Measurements from ENCODE around the gene LRIT1.

The LRIT1 gene

DNA sequence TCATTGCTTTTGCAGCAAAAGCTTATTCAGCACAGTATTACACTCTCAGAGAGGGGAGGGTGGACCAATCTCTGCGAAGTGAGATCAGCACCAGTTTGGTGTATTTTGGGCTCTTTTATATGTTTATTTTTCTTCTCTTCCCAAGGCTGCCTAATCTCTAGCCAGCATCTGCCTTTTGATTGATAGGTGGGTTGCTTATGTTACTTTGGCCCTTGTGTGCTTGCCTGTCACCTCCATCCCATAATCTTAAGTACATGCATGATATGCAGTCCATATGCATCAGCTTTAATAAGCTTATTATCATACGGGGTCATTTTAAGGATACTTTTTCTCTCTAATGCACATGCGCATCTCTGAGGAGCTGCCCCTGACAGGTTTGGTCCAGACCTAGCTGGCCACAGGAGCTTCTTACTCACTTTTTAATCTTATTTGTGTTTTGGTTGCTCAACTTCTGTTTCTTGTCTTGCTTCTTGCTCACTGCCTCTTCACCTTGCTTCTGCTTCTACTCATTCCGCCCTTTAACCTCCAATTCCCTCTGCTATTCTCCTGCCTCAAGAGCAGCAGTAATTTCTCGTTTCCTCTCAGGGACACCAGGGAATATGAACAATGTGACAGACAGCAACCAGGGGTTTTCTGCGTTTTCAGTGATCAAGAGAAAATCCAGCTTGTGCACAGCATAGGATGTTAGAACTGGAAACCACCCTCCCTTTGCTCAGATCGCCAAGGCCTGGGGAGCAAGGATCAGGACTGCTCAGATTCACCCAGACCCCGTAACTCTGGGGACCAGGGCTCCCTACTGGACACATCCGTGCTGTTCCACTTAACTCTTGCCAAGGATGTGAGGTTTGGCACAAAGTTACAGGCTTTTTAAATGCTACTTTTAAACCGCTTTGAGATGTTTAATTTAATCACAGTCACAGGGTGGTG is 13.5 kb upstream of the LRIT1 start:
- DNase-seq = peak; percentile 20

DNA sequence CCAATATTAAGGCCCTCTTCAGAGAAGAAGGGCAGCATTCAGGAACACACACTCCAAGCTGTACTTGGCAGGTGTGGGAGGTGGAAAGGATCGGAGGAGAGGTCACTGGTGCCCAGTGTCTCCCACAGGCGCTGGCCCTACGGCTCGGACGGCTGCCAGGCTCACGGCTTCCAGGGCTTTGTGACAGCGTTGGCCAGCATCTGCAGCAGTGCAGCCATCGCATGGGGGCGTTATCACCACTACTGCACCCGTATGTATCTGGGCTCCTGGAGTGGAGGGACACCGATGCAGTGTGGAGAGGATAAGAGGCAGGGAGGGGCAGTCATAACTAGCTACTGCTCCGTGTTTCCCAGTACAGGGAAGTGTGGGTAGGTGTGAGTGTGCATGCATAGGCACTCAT is 7.4 kb upstream of the LRIT1 start:
- DNase-seq = no peak

DNA sequence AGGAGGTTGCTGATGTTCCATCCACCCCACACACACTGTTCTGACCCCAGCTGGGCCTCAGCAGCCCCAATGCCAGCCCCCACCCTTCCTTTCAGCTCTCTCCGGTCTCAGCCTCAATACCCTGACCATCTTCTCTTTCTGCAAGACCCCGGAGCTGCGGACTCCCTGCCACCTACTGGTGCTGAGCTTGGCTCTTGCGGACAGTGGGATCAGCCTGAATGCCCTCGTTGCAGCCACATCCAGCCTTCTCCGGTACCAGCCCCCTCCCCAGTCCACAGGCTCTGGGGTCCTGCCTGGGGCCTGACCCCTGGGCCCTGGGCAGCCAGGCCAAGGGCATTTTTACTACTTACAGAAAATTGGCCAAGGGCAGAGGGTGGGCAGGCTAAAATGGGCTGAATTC is 6.2 kb upstream of the LRIT1 start:
- DNase-seq = no peak

DNA sequence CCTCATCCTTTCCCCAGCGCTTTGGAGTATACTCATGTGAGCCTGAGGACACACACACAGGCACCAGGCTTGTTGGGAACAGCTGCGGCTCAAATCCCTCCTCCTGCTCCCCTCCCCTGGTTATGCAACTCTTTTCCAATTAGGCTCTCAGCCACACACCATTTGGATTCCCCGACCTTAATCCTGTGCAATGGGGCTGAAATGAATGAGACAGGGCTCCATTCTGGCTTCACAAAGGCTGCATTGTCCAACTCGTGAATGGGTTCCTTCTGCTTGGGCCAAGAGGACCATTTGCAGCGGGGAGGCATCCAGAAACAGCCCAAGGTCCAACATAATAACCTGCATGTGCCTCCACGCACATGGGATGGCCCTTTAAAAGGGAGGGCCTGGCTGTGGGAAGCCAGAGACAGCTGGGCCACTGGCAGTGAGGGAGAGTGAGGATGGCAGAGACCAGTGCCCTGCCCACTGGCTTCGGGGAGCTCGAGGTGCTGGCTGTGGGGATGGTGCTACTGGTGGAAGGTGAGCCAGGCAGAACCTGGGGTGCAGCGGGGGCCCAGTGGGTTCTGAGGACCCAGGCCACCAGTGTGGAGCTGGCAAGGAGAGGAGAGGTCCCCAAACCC is 3.4 kb upstream of the LRIT1 start, which contains the start of gene RGR:
TSS of gene RGR (plus strand) at position 403 of the 620 bp plus-strand sequence. CDS start at position 441, 38 bp downstream.
- DNase-seq = peak; percentile 95

DNA sequence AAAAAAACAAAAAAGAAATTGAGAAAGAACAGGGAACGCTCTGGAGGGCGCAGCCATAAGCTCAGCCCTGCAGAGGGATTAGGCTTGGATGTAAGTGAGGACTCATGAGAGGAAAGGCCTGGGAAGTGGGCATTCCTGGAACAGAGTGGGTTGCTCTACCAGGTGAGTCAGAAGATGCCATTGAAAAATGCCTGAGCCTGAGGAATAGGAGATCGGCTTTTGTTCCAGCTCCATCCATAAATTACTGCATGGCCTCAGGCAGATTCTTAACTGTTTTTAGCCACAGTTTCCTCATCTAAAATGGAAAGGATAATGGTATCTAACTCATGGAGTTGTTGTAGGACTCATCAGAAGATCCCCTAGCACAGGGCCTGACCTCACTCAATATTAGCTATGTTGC is 2.4 kb upstream of the LRIT1 start:
- no peak for DNase-seq

DNA sequence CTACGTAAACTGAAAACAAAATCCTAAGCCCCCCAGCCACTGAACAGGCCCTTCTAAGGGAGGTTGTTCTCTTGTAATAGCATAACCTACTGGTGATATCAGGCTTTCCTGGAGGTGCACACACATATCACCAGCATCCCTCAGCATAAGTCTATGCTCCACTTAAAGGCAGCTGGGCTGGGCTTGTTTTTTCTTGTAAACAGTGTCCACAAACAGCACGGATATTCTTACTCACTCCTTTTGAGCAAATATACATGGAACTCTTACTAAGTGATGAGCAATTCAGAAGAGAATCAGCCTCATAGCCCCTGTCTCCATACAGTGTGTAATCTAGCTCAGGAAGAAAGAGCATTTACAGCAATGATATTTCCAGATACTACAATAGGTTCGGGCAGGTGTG is 2.4 kb downstream of the LRIT1 start:
- no peak for DNase-seq

DNA sequence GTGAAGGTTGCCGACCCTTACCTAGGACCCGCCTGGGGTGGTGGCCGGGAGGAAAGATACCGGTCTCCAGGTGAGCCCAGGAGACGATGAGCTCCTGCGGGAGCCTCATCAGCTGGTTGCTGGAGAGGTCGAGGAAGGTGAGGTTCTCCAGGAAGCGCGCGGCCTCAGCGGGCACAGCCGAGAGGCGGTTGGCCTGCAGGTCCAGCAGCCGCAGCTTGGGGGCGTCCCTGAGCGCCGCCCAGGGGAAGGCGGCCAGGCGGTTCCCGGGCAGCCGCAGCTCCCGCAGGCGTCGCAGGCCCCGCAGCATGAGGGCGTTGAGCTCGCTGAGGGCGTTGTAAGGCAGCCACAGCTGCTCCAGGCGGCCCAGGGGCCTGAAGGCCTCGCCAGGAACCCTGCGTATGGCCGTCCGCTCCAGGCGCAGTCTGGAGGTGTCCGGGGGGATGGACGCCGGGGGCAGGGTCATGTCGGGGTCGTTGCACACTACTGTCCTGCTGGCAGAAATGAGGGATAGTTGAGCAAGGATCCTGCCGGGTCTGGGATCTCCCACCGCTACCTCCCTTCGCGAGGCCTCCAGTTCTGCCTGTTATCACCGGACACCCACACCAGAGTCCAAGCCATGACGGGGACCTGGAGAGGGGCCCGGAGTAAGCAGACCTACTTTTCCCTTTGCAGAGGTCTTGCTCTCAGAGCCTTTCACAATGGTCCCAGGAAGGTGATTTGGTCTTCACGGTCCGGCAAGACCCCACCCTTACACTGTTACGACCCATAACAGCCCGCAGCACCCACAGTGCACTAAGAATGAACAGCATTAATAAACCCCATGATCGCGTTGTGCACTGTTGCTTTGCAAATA is 3.9 kb downstream of the LRIT1 start:
- peak; percentile 24 for DNase-seq

DNA sequence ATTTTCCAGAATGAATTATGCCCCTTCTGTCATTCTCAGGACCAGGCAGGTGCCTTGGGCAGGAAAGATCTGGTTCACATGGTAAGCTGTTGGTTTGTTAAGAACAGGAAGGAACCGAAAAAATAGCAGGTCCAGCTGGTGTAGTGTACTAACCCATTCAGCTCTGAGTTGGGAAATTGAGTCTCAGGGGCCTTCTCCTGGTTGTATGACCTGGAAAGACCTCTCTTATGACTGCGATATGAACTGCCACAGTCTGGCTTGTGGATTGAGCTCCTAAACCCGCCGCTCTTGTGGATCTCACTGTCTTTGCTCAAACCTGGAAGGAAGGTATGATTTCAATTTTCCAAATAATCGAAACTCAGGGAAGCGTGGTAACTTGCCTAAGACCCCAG is 4.5 kb downstream of the LRIT1 start:
- DNase-seq = no peak

DNA sequence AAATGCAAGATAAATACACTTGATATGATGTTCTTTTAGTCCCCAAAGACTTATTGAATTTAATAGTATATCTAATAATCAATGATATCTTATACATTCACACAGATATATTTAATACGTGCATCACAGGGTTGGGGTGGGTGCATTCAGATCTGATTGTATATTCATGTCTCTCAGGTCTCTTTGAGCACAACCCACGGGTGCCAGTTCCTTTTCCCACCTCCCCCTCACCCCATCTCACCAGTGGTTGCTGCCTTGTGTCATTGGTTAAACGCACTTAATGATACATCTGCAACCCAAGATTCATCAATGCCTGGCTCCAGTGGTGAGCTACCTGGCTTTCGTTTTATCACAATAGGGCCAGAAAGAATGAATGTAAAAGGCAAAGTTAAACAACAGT is 6.2 kb downstream of the LRIT1 start:
- no peak for DNase-seq

DNA sequence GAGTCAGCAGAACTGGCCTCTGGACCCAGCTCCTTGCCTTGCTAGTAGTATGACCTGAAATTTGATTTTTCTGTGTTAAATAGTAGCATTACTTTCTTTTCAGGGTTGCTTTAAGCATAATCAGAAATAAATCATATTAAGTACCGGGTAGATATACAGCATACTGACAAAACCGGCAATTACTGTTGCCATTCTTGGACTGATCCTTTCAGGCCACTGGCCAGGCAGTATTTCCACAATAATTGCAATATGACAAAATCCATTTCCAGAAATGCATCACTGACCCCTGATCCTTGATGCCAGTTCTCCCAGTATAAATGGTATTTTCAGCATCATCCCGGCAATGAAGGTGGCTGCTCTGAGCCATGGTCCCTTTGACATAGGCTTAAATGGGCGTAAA is 6.9 kb downstream of the LRIT1 start:
- DNase-seq = no peak

DNA sequence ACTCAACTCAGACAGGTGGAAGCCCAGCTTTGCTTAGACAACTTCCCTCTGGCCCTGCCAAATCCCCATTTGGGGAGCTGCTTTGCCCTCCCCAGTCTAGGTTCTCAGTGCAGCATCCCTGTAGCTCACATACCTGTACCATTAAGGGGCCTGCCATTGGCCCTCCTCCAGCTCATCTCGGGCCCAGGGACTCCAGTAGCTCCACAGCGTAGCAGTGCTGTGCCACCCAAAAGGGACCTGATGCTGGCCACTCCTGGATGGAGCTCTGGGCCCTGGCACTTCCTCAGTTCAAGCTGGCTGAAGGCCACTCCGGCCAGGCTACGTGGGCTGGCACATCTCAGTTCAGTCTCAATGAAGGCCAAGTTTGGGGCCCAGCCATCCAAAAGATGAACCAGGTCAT is 7.4 kb downstream of the LRIT1 start:
- DNase-seq = no peak

DNA sequence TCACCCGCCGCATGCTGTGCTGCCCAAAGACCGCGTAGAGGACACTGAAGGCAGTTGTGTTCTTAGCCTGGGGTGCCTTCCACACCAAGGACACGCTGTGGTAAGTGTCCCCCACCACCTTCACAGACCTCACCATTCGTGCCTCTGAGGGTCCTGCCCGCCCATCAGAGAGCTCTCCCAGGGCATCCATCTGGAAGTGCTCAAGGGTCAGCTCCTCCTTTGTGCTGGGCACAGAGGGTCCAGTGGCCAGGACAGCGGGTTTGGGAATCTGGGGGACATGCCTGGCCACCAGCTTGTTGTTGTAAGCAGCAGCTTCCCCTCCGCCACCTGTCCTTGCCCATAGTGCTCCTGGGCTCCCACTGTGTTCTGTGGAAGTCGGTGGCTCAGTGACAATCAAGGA is 9.0 kb downstream of the LRIT1 start:
- no peak for DNase-seq

DNA sequence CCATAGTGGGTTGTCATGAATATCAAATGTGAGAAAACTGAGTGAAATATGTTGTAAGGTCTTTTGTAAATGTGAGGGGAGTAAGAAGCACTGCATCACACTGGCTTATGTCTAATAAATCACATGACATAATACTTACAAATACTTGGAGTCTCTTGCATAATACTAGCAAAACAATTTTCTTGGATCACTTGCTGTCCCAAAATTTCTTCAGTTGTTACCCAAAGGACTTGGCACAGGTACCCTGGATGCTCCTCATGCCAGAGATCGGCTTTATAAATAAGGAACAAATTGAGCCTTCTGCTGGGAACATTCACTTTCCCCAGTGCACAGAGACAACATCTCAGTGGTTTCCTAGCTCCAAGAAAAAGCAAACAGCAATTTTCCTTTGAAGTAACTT is 11.0 kb downstream of the LRIT1 start:
- no peak for DNase-seq

DNA sequence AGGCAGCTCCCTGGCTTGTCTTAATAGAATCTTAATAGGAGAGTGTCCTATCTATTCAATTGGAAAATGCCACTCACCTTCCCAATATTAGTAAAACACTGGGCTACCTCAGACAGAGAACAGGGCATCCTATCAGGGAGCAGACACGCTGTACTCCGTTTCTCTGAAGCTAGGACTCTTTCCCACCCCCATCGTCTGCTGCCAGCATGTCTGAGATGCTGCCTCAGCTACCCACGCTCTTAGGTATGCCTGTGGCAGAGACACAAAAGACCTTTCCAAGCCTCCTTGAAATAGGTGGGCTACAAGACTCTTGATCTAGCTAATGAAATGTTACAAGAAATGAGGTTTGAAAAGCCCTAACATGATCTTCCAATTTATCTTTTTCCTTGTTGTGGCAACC is 13.5 kb downstream of the LRIT1 start:
- no peak for DNase-seq

DNA sequence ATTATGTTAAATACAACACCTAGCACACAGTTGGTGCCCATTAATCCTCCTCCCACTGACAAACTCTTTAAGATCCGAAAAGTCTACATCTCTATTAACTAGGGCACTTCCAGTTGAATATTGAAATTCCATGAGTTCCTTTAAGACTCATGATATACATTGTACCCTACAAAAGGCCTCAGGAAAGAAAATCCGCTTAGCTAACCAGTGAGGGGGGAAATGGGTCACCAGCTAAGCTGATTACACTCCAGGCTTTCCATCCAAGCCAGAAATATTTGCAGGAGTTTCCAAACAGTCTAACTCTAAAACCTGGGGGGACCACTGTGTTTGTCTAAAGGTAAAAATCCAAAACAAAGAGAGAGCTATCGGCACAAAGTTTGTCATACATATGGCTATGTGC is 14.7 kb downstream of the LRIT1 start:
- DNase-seq = peak; percentile 44

DNA sequence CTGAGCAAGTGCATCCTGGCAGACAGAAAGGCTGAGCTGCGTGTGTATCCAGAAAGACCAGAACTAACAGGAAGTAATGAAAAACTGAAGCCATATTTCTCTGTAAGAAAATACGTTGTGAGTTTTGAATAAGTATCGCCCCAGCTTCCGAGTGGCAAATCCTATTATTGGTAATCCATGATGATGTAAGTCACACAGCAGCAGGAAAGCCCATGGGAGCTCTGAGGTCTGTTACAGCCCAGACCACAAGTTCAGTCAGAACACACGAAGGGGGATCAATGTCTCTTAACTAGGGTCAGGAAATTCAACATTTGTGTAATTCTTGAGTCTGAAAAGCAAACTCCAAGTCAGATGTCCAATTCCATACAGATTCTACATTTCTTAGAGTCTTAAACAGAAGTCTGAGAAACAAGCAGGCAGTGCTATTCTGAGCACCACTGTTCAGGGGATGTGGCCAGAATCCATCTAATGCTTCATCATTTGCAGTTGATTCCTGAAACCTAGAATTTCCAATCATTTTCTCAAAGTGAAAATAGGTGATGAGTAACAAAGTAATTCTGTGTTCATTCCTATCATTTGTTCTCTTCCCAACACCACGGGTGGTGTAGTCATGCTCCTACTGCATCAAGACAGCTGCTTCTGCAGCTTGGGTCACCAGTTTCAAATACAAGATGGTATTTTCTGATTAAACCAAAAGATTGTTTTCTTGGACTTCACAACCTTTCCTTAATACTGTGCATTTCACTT is 15.7 kb downstream of the LRIT1 start, which contains the start of gene LRIT2:
TSS of gene LRIT2 (minus strand) at position 118 of the 747 bp plus-strand sequence. CDS start at position 94, 24 bp downstream.
- peak; percentile 15 for DNase-seq

DNA sequence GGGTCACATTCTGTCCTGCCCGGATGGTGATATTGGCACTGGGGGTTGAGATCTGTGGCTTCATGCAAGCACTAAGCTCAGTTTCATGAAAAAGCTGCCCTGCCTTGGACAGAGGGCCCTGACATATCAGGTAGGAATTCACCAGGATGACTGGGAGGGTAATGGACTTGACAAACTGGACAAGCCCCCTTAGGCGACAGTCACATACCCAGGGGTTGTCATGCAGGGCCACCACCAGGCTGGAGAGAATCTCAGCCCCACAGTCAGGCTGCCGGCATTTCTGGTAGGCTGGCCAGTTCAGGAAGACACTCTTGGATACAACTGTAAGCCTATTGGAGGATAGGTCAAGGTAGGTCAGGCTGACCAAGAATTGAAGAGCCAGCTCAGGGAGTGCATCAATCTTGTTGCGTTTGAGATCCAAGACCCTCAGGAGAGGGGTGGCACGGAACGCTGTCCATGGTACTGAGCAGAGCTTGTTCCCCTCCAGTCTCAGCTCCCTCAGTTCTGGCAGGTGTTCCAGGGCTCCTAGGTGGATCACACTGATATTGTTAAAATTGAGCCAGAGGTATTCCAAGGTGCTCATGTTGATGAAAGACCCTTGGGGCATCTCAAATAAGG is 16.8 kb downstream of the LRIT1 start:
- DNase-seq = peak; percentile 74

DNA sequence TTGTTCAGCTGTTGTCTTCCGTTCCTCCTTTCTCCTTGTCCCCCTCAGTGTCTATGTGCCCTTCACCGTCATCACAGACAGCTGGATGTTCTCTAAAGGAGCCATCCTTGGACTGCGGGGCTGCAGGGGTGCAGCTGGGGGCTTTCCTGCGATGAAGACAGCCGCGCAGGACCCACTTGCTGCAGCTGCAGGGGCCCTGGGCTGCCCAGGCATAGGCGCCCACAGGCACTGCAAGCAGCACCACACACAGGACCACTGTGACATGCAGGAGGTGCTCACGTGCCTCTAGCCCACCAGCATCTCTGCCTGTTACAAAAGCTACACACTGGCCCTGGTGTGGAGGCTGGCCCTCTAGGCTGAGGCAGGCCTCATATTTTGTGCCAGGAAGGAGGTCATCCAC is 19.4 kb downstream of the LRIT1 start:
- no peak for DNase-seq

DNA sequence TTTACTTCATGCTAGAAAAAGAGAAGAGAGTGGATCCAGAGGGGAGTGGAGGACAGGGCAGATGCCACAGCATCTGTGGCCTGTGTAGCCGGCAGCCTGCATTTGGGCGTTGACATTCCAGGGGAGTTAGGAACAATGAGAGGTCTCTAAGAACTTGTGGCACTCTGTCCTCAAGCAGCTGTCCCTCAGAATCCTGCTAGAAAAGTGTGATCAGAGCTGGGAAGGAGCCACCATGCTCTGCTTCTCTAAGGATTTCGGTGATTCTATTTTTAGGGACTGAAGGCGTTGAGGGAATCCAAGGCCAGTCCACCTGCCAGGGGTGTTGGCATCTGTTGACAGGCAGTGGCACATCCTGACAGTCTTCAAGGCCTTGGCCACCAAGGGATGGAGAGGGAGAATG is 23.6 kb downstream of the LRIT1 start:
- no peak for DNase-seq

DNA sequence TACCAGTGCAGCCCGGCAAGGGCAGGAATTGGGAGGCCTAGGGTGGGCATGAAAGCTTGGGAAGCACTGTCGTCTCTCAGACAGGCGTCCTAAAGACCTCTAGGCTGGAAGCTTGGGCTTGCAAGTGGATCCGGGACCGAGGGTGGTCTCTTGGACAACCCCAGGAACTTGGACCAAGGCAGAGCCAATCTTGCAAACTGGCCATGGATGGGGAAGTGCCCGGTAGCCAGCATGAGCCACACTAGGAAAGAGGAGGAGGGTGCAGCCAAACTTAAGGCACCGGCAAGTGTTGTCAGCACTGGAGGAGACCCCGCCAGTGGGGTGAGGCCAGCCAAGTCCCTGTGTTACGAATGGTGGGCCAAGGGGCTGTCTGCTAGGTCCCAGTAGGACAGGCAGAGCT is 24.5 kb downstream of the LRIT1 start:
- no peak for DNase-seq

DNA sequence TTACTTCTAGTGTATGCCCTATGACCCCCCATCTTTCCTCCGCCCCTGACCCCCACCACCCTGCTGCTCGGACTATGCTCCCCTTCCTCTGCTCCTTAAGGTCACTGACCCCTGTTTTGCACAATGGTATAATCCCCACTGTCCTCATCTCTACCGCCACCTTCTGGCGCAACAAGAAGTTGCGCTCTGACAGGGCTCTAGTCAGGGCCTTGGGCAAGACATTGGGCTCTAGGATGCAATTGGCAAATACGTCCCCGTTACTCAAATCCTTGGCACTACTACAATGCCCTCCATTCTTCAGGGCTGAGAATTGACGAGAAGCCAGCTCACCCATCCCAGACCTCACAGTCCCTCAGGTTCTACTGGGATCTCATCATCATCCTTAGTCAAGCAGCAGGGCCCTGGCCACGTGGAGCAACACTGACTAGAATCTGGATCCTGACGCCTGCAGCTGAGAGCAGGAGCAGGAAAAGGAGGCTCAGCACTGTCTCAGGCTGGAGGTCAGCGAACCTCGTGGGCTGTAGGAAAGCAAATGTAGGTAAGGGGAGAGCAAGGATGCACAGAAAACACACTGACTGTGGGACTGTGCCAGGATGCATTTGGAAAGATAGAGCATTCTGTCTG is 26.6 kb downstream of the LRIT1 start:
- peak; percentile 19 for DNase-seq
